Activated CD8-positive, alpha-beta T cell treated with anti-CD3 and anti-CD28 coated beads for 36 hours (primary cell): Measurements from ENCODE around the gene ENTR1. TPM values are rescaled to one million over a fixed set of nuclear protein-coding genes. Genes with fewer than 3 reads are reported as not detected.
A peak's percentile ranks its signal among the peaks of the same experiment; 100 is the strongest.

Source experiments
- ATAC-seq: fragments of 200-7000 bp; cut with Tn5 transposase; one replicate; pipeline ENCODE4 v1.10.0; 2021; ENCODE audit warnings: mild to moderate bottlenecking, moderate library complexity
- CTCF ChIA-PET: fragments of 350-600 bp; sonication (Branson Sonifier 250); formaldehyde crosslinking; loops from one replicate; lab custom pipeline; 2021; ENCODE audit warnings: antibody characterized with exemption; lab: Charles Lee
- POLR2A ChIA-PET: fragments of 350-600 bp; sonication (Branson Sonifier 250); formaldehyde crosslinking; loops from one replicate; lab custom pipeline; 2021; ENCODE audit warnings: antibody characterized with exemption; lab: Charles Lee
- DNase-seq: peaks from one replicate; pipeline ENCODE4 v3.0.0-alpha.2; 2020
- H3K27ac Mint-ChIP-seq: one replicate; pipeline ENCODE4 v1.8.0; 2021; ENCODE audit warnings: mild to moderate bottlenecking, mixed read lengths
- H3K27me3 Mint-ChIP-seq: one replicate; pipeline ENCODE4 v1.8.0; 2021; ENCODE audit warnings: mixed read lengths
- H3K36me3 Mint-ChIP-seq: one replicate; pipeline ENCODE4 v1.8.0; 2021; ENCODE audit warnings: low read depth, mixed read lengths
- H3K4me1 Mint-ChIP-seq: one replicate; pipeline ENCODE4 v1.8.0; 2021; ENCODE audit warnings: low read depth, mixed read lengths
- H3K4me3 Mint-ChIP-seq: one replicate; pipeline ENCODE4 v1.8.0; 2021; ENCODE audit warnings: mild to moderate bottlenecking, moderate library complexity, mixed read lengths
- H3K9me3 Mint-ChIP-seq: one replicate; pipeline ENCODE4 v1.8.0; 2021; ENCODE audit warnings: mixed read lengths
- intact Hi-C: fragments of 100-400 bp; cut with micrococcal nuclease; formaldehyde crosslinking; loops from one replicate; pipeline ENCODE4 v1.10.0; 2022
- total RNA-seq, 2 experiments: library from RNA; stranded (reverse); gene quantifications; one replicate each; pipeline ENCODE4 v1.2.3, GENCODE V29; 2021
- TF ChIP-seq, protein P1 (sequence below): fragments of 200-600 bp; IDR thresholded peaks from one replicate; pipeline ENCODE4 v1.8.0; 2022; ENCODE audit warnings: antibody characterized with exemption, mild to moderate bottlenecking

ENTR1 gene
- total RNA-seq, 2 experiments from 2014 or later: 65.9 to 66.8 TPM

DNA sequence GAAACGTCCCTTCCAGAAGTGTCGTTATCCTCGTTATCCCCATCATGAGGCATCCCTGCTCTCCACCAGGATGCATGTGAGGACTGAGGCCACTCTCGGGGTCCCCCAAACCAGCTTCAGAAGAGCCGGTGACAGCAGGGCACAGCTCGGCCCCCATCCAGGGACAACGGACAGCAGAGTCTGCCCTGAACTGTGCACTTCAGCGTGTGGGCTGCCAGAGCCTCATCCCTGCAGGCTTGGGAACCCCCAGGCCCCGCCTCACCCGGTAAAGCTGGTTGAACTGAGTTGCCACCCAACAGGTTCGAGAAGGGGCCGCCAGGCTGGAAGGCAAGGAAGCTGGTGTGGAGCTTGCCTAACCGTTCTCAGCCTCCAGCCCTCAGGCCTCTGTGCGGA is 36.2 kb downstream of the ENTR1 start:
- Mint-ChIP-seq H3K4me3 (peak overlapping the region; percentile 19), H3K36me3 (peaks cover 6% of the 10 kb centered on the region), H3K27ac (no peak overlapping the region), H3K27me3 (no peaks in the 10 kb centered on the region), H3K4me1 (peaks cover 8% of the 10 kb centered on the region), H3K9me3 (no peaks in the 10 kb centered on the region)
- ChIA-PET POLR2A (interaction anchor here (1.0 to 3.2 kb wide), 7 partner anchors 8 to 97 kb away, joined by 3 to 14 read pairs (median 6); partner anchors contain the start of gene DNLZ), CTCF (no interaction called here)
- DNase-seq: no peak
- intact Hi-C loops: no loop called here
- ATAC-seq: no peak
- TF ChIP-seq, protein P1, sequence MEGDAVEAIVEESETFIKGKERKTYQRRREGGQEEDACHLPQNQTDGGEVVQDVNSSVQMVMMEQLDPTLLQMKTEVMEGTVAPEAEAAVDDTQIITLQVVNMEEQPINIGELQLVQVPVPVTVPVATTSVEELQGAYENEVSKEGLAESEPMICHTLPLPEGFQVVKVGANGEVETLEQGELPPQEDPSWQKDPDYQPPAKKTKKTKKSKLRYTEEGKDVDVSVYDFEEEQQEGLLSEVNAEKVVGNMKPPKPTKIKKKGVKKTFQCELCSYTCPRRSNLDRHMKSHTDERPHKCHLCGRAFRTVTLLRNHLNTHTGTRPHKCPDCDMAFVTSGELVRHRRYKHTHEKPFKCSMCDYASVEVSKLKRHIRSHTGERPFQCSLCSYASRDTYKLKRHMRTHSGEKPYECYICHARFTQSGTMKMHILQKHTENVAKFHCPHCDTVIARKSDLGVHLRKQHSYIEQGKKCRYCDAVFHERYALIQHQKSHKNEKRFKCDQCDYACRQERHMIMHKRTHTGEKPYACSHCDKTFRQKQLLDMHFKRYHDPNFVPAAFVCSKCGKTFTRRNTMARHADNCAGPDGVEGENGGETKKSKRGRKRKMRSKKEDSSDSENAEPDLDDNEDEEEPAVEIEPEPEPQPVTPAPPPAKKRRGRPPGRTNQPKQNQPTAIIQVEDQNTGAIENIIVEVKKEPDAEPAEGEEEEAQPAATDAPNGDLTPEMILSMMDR: no peak

DNA sequence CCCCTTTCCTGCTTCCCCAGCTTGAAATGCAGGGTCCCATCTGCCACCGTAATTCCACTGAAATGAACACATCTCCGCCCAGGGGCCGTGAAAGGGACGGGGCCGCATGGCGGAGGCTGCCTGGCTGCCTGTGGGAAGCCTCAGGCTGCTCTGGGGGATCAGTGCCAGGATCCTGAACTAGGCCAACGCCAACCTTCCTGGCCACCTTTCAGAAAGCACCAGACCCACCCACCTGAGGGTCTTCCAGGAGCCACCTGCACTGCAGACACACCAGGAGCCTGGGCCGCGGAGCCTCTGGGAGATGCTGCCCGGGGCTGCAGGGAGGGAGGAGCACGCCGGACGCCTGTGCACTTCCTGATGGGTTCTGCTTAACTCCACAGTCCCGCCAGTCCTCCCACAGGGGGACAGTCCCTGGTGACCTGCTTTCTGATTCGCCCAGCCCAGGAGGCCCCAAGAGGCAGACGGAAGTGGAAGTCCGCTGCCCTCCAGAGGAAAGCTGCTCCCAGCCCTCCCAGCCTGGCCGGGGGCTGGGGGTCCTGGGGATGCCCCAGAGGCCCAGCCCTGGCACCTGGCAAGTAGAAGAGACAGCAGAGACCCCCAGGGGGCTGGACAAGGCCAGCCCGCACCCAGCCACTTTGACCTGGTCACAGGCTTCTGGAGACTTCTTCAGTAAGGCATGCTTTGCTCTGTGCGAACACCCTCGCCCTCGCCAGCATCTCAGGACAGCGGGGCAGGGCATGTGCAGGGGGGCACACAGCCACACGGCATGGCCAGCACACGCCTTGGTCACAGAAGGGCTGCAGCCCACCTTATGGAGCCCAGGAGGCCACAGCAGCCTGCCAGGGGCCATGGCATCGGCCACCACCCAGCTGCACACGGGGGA is 36.9 kb downstream of the ENTR1 start, which contains the start of gene CARD9:
Gene CARD9 (minus strand): TSS at position 370 of the 883 bp plus-strand sequence. CDS start 1,591 bp downstream, outside the sequence.
- Mint-ChIP-seq H3K9me3 (no peaks in the 10 kb centered on the region), H3K36me3 (peaks cover 5% of the 10 kb centered on the region), H3K4me3 (peak within 1 kb of the TSS; percentile 72), H3K27ac (no peak within 1 kb of the TSS), H3K27me3 (no peaks in the 10 kb centered on the region), H3K4me1 (peaks cover 8% of the 10 kb centered on the region)
- ChIA-PET POLR2A (interaction anchor here (1.2 to 3.2 kb wide), 4 partner anchors 10 to 98 kb away, joined by 3 to 14 read pairs (median 8); partner anchors contain the start of gene DNLZ), CTCF (no interaction called here)
- TF ChIP-seq, protein P1: no peak
- intact Hi-C loops: no loop called here
- DNase-seq (peak; percentile 40), ATAC-seq (peak; percentile 66)

DNA sequence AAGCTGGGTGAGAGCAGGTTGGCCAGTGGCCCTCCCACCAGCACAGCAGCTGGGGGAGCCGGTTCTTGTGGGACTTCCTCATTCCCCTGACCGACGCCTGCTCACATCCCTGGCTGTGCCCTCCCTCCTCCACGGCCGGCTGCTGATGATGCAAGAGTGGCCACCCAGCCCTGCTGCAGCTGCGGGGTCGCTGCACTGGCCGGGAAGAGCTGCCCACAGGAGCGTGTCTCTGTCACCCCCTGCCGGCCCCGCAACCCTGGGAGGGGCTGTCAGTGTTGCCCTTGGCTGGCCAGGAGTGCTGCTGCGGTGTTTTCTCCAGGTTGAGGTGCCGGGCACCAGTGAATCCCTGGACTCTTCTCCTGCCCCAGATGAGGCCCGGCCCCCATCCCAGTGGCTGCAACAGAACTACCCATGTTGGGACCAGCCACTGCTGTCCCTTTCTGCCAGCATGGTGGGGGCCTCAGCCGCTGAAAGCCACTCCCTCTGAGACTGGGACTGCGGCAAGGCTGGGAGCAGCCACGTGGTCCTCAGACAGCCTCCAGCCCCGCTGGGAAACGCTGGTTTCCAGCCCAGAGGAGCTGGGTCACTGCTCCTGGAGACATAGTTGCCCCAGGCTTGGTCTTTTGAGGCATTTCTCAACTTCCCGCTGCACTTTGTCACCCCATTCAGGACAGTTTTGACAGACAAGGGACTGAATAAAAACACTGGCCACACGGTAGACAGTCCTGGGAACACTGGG is 37.7 kb downstream of the ENTR1 start:
- DNase-seq (peak; percentile 23), ATAC-seq (peak; percentile 21)
- no peak overlapping the region for H3K27ac Mint-ChIP-seq
- intact Hi-C loops: no loop called here
- TF ChIP-seq, protein P1: no peak
- H3K27me3 Mint-ChIP-seq: no peaks in the 10 kb centered on the region
- no peaks in the 10 kb centered on the region for H3K9me3 Mint-ChIP-seq
- peak overlapping the region; percentile 72 for H3K4me3 Mint-ChIP-seq
- ChIA-PET CTCF (interaction anchor here (0.8 to 1.2 kb wide), 2 partner anchors 12 to 25 kb away, joined by 3 read pairs; no protein-coding TSS in a partner anchor), POLR2A (interaction anchor here (3.2 kb wide), 1 partner anchor 9 kb away, joined by 14 read pairs; the partner anchor contains the start of gene DNLZ)
- peaks cover 8% of the 10 kb centered on the region for H3K4me1 Mint-ChIP-seq
- H3K36me3 Mint-ChIP-seq: peaks cover 5% of the 10 kb centered on the region

DNA sequence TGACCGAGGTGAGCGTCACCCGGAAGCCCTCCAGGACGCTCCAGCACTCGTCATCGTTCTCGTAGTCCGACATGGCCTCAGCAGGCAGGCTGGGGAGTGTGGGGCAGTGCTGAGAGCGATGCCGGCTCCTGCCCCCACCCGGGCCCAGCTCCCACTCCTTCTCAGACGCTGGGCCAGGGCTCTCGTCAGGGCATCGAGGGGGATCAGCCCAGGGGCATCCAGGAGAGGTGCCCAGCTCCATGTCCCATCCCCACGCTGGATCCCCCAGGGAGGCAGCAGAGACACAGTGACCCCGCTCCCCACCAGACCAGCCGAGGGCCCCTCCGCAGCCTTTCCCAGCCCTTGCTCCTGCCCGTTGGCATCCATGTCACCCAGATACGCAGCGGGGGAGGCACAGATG is 38.4 kb downstream of the ENTR1 start:
- Mint-ChIP-seq H3K27me3 (no peaks in the 10 kb centered on the region), H3K27ac (no peak overlapping the region), H3K4me3 (peak overlapping the region; percentile 72), H3K9me3 (no peaks in the 10 kb centered on the region), H3K36me3 (peaks cover 5% of the 10 kb centered on the region), H3K4me1 (peaks cover 8% of the 10 kb centered on the region)
- intact Hi-C loops: no loop called here
- ATAC-seq (no peak), DNase-seq (no peak)
- ChIA-PET CTCF (interaction anchor here (0.8 to 1.2 kb wide), 2 partner anchors 13 to 26 kb away, joined by 3 read pairs; no protein-coding TSS in a partner anchor), POLR2A (interaction anchor here (3.2 kb wide), 1 partner anchor 9 kb away, joined by 14 read pairs; the partner anchor contains the start of gene DNLZ)
- TF ChIP-seq, protein P1: no peak
